Spleen (tissue), 7 donors: Measurements from ENCODE around the gene USP15.

Source experiments
- POLR2A ChIP-seq, 3 donors: fragments of 450-650 bp; IDR thresholded peaks; one replicate each; pipeline ENCODE4 v1.5.1; 2017; ENCODE audit warnings: antibody characterized with exemption in 3 of 3, mild to moderate bottlenecking in 1 of 3
- POLR2AphosphoS5 ChIP-seq, 3 donors: sonication (generic); formaldehyde crosslinking; IDR thresholded peaks; one replicate each; pipeline ENCODE4 v1.5.1; 2017; ENCODE audit warnings: antibody characterized with exemption in 3 of 3
- TF ChIP-seq, protein P1 (sequence below), 11 experiments: fragments of 200-600 bp in 7 of 11; fragments of 450-650 bp in 4 of 11; sonication (generic) in 4 of 11; IDR thresholded peaks in 8 of 11; conservative IDR thresholded peaks in 3 of 11; 1 replicate in 7 of 11; 2 replicates in 4 of 11; pipeline versions ENCODE4 v1.4.0 to v1.8.0; 2016 to 2021; ENCODE audit warnings: antibody characterized with exemption in 11 of 11, inconsistent platforms in 4 of 11, mild to moderate bottlenecking in 1 of 11
- donor health status: DM: no; HTN: no; CAD: no; lungs with moderate emphysema.
- donor health status: DM: no; HTN: no; CAD: no.
- donor health status: DM: no; HTN: no; CAD: no.

DNA sequence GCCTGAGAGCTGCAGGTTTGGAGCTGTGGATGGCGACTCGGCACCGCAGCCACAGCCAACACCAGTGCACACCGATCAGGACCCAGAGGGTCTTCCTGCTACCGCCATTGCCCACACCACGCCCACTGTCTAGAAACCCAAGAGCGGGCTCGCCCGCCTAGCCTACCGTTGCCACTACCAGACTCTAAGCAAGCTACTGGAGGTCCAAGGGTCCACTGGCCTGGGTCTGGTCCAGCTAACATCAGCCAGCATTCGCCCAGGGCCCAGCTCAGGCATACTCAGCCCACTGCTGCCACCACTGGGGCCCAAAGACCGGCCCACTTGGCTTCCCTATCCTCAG lies 175.9 kb downstream of the USP15 start:
- TF ChIP-seq, protein P1, sequence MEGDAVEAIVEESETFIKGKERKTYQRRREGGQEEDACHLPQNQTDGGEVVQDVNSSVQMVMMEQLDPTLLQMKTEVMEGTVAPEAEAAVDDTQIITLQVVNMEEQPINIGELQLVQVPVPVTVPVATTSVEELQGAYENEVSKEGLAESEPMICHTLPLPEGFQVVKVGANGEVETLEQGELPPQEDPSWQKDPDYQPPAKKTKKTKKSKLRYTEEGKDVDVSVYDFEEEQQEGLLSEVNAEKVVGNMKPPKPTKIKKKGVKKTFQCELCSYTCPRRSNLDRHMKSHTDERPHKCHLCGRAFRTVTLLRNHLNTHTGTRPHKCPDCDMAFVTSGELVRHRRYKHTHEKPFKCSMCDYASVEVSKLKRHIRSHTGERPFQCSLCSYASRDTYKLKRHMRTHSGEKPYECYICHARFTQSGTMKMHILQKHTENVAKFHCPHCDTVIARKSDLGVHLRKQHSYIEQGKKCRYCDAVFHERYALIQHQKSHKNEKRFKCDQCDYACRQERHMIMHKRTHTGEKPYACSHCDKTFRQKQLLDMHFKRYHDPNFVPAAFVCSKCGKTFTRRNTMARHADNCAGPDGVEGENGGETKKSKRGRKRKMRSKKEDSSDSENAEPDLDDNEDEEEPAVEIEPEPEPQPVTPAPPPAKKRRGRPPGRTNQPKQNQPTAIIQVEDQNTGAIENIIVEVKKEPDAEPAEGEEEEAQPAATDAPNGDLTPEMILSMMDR (IDR thresholded peaks at IDR 0.05 in 8 of 11, conservative IDR thresholded peaks at IDR 0.05 in 3 of 11), result no peak
- TF ChIP-seq POLR2A (IDR thresholded peaks at IDR 0.05) (no peak), POLR2AphosphoS5 (IDR thresholded peaks at IDR 0.05) (no peak)
